Natural killer cell (primary cell): Measurements from ENCODE around the gene RUNX2. TPM values are rescaled to one million over a fixed set of nuclear protein-coding genes. Genes with fewer than 3 reads are reported as not detected.

ENCODE experiments used
- ATAC-seq, 3 donors: fragments of 150-1000 bp in 2 of 3; fragments of 200-7000 bp in 1 of 3; cut with Tn5 transposase; 1 replicate in 1 of 3; 2 replicates in 2 of 3; pipeline ENCODE4 v1.10.0; 2021; ENCODE audit warnings: mild to moderate bottlenecking in 2 of 3, moderate library complexity in 2 of 3
- DNase-seq, 2 donors: peaks; one replicate each; pipeline versions ENCODE4 v3.0.0 to v3.0.0-alpha.2; 2013 to 2021; ENCODE audit warnings: mixed read lengths in 1 of 2
- H3K27ac ChIP-seq: one replicate; pipeline ENCODE4 v1.5.1; 2013; ENCODE audit warnings: mild to moderate bottlenecking, low read length
- H3K27me3 ChIP-seq: one replicate; pipeline ENCODE4 v1.6.1; 2013; ENCODE audit warnings: low read length; ENCODE audit not compliant: control insufficient read depth, insufficient read depth
- H3K36me3 ChIP-seq: one replicate; pipeline ENCODE4 v1.6.1; 2013; ENCODE audit warnings: low read length; ENCODE audit not compliant: control insufficient read depth, insufficient read depth
- H3K4me1 ChIP-seq: one replicate; pipeline ENCODE4 v1.6.1; 2013; ENCODE audit warnings: low read length; ENCODE audit not compliant: control insufficient read depth, insufficient read depth
- H3K4me3 ChIP-seq: one replicate; pipeline ENCODE4 v1.5.1; 2013; ENCODE audit warnings: low read length
- H3K9me3 ChIP-seq: one replicate; pipeline ENCODE4 v1.6.1; 2013; ENCODE audit warnings: low read length; ENCODE audit not compliant: control insufficient read depth, insufficient read depth
- H3K27ac Mint-ChIP-seq, 2 donors: one replicate each; pipeline ENCODE4 v1.8.0; 2022; ENCODE audit warnings: mild to moderate bottlenecking in 2 of 2, mixed read lengths in 2 of 2, moderate library complexity in 1 of 2
- H3K27me3 Mint-ChIP-seq, 2 donors: one replicate each; pipeline ENCODE4 v1.8.0; 2022; ENCODE audit warnings: low read depth in 2 of 2, mixed read lengths in 2 of 2
- H3K36me3 Mint-ChIP-seq: one replicate; pipeline ENCODE4 v1.8.0; 2022; ENCODE audit warnings: mixed read lengths
- H3K4me1 Mint-ChIP-seq, 2 donors: one replicate each; pipeline ENCODE4 v1.8.0; 2022; ENCODE audit warnings: mixed read lengths in 2 of 2
- H3K4me3 Mint-ChIP-seq: one replicate; pipeline ENCODE4 v1.8.0; 2022; ENCODE audit warnings: mild to moderate bottlenecking, moderate library complexity, mixed read lengths
- H3K9me3 Mint-ChIP-seq, 2 donors: one replicate each; pipeline ENCODE4 v1.8.0; 2022; ENCODE audit warnings: mixed read lengths in 2 of 2
- WGBS: methylation state at CpG from one replicate; pipeline ENCODE4 v1.1.7; 2013; ENCODE audit warnings: missing lambda C conversion rate; ENCODE audit not compliant: insufficient coverage; 5-methylcytosine and 5-hydroxymethylcytosine counted together
- intact Hi-C: fragments of 100-400 bp; cut with micrococcal nuclease; formaldehyde crosslinking; loops from one replicate; pipeline ENCODE4 v1.14.2; 2022
- total RNA-seq, 4 donors: library from RNA; stranded (reverse); fragments of 120-200 nt in 1 of 4; gene quantifications; one replicate each; pipeline versions ENCODE4 v1.2.3 to v1.2.4, GENCODE V29; 2013 to 2022
- TF ChIP-seq, protein P1 (sequence below): fragments of 200-600 bp; IDR thresholded peaks from one replicate; pipeline ENCODE4 v1.8.0; 2022; ENCODE audit warnings: antibody characterized with exemption

Gene RUNX2
- total RNA-seq, 3 donors from 2014 or later (not counting 1 experiment from before 2014, with no cell fraction given), result 5.0 to 19.2 (median 7.0) TPM

DNA sequence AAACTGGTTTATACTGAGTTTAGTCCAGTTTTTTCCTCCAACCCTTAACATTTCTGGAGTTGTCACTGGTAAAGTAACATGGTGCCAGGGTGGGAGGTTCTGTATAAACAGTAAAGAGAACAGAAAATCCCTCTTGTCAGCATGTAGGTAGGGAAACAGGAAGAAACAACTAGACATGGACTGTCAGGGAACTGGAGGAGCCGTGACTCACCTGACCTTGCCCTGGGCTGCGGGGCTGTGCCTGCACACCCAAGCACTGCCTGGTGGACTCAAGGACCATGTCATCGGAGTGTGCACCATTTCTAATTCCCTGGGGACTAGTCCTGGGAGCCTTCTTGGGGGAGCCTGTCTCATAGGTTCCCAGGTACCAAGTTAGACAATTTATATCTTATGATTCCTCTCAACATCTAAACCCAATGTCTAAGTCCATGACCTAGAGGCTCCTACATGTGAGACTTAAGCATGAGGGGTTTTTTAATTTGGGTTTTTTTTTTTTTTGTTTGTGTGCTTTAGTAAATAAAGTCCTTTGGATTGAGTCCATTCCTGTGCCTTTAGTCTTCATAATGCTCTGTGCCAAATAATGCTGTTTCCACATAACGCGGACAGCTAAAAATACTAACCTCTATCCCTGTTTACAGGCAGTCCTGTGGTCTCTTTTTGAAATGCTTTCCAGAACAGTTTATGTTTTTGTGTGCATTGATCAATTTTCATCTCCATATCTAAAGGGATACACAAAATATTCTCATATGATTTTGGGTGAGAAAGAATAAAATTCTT is 186.5 kb downstream of the RUNX2 start:
- Mint-ChIP-seq H3K27me3 (no peaks in the 10 kb centered on the region), H3K4me3 (no peak overlapping the region), H3K36me3 (no peaks in the 10 kb centered on the region), H3K9me3 (no peaks in the 10 kb centered on the region), H3K4me1 (no peaks in the 10 kb centered on the region), H3K27ac (no peak overlapping the region)
- H3K9me3 ChIP-seq, result no peaks in the 10 kb centered on the region
- H3K4me1 ChIP-seq, result no peaks in the 10 kb centered on the region
- TF ChIP-seq, protein P1, sequence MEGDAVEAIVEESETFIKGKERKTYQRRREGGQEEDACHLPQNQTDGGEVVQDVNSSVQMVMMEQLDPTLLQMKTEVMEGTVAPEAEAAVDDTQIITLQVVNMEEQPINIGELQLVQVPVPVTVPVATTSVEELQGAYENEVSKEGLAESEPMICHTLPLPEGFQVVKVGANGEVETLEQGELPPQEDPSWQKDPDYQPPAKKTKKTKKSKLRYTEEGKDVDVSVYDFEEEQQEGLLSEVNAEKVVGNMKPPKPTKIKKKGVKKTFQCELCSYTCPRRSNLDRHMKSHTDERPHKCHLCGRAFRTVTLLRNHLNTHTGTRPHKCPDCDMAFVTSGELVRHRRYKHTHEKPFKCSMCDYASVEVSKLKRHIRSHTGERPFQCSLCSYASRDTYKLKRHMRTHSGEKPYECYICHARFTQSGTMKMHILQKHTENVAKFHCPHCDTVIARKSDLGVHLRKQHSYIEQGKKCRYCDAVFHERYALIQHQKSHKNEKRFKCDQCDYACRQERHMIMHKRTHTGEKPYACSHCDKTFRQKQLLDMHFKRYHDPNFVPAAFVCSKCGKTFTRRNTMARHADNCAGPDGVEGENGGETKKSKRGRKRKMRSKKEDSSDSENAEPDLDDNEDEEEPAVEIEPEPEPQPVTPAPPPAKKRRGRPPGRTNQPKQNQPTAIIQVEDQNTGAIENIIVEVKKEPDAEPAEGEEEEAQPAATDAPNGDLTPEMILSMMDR, result no peak
- no peak for ATAC-seq
- no peak overlapping the region for H3K27ac ChIP-seq
- peaks cover 14% of the 10 kb centered on the region for H3K36me3 ChIP-seq
- no peaks in the 10 kb centered on the region for H3K27me3 ChIP-seq
- intact Hi-C loops, result no loop called here
- DNase-seq, result no peak
- H3K4me3 ChIP-seq, result no peak overlapping the region
- WGBS, result 99% methylated on average over 5 of the region's 5 CpGs

DNA sequence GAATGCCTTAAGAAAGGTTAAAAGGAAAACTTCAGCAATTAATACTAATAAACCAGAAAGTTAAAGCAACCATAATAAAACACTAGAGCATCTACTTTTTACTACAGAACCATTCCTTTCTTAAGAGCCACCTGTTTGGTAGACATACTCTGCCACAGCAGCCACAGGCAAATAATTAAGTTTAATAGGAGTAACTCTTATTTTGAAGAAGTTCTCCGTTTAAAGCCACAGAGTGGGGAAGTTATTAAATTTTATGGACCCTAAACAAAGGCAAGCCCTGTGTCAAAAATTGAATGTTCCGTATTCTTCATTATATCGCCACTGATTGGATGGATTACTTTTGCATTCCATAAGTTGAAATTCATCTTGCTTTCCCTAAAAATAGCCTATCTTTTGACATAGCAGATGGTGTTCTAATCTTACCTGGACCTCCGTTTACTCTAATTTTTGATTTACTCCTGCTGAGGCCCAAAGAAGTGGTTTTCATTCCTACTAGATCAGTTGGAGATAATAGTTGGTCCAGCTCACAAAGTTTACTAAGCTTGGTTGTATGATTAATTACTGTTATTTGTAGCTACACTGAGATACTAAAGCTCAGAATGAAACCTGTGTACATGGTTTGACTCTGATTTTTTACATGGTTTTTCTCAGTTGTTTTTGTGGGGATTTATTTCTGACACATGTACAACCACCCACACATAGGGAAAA is 190.0 kb downstream of the RUNX2 start:
- no peak for DNase-seq
- H3K9me3 ChIP-seq, result no peaks in the 10 kb centered on the region

DNA sequence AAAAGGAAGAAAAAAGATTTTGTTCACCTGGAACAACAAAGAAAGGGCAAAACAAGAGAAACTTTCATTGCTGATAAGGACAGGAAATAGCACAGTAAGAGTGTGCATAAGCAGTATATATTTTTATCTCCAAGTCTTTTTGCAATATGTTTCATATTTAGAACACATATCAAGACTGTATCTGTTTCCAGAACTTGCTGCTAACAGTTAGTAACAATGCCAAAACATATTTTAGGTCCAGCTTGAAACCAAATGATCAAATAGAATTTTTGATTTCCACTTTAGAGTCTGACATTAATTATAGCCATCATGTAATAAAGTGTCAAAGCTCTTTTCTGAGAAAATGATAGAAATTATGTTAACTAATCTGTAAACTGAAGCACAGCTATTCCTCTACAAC is 193.1 kb downstream of the RUNX2 start:
- no peak overlapping the region for H3K27ac Mint-ChIP-seq
- Histone ChIP-seq H3K36me3 (peaks cover 5% of the 10 kb centered on the region), H3K27ac (no peak overlapping the region), H3K9me3 (no peaks in the 10 kb centered on the region), H3K4me3 (no peak overlapping the region), H3K4me1 (no peaks in the 10 kb centered on the region), H3K27me3 (no peaks in the 10 kb centered on the region)
- ATAC-seq (no peak), DNase-seq (no peak)
- no peaks in the 10 kb centered on the region for H3K9me3 Mint-ChIP-seq
- H3K4me3 Mint-ChIP-seq, result no peak overlapping the region
- TF ChIP-seq, protein P1, result no peak
- H3K27me3 Mint-ChIP-seq, result no peaks in the 10 kb centered on the region
- H3K4me1 Mint-ChIP-seq, result peaks cover 0 to 4% of the 10 kb centered on the region in 2 donors
- H3K36me3 Mint-ChIP-seq, result no peaks in the 10 kb centered on the region
- intact Hi-C loops, result no loop called here

More for the DNA sequence above, 190.0 kb downstream of the RUNX2 start:
- H3K9me3 Mint-ChIP-seq, result no peaks in the 10 kb centered on the region
- intact Hi-C loops, result no loop called here
- no peak for ATAC-seq
- no peaks in the 10 kb centered on the region for H3K27me3 ChIP-seq
- WGBS, result 80% methylated on average over 3 of the region's 4 CpGs
- H3K27ac ChIP-seq, result no peak overlapping the region
- H3K27ac Mint-ChIP-seq, result no peak overlapping the region
- no peaks in the 10 kb centered on the region for H3K27me3 Mint-ChIP-seq
- TF ChIP-seq, protein P1, result no peak
- H3K4me1 Mint-ChIP-seq, result peaks cover 0 to 4% of the 10 kb centered on the region in 2 donors
- H3K36me3 ChIP-seq, result peaks cover 6% of the 10 kb centered on the region
- no peaks in the 10 kb centered on the region for H3K36me3 Mint-ChIP-seq
- no peaks in the 10 kb centered on the region for H3K4me1 ChIP-seq
- no peak overlapping the region for H3K4me3 Mint-ChIP-seq
- H3K4me3 ChIP-seq, result no peak overlapping the region
